CD4-positive, CD25-positive, alpha-beta regulatory T cell (primary cell): Measurements from ENCODE around the gene IFITM2. TPM values are rescaled to one million over a fixed set of nuclear protein-coding genes. Genes with fewer than 3 reads are reported as not detected.
"Not testable (repeated sequence)": the region's sequence is repeated elsewhere in the genome, so short reads cannot be mapped to it uniquely, and the experiment has no call there.

Source experiments
- ATAC-seq, 2 donors: fragments of 150-1000 bp; cut with Tn5 transposase; one replicate each; pipeline ENCODE4 v1.10.0; 2021; ENCODE audit warnings: low read depth in 2 of 2, moderate number of reproducible peaks in 2 of 2, moderate library complexity in 1 of 2
- DNase-seq, 3 donors: peaks; one replicate each; pipeline versions ENCODE4 v3.0.0 to v3.0.0-alpha.2; 2012 to 2022; ENCODE audit warnings: mixed read lengths in 1 of 3
- H3K27ac ChIP-seq: one replicate; pipeline ENCODE4 v1.7.0; 2013; ENCODE audit warnings: mild to moderate bottlenecking, low read length; ENCODE audit not compliant: insufficient read depth, poor library complexity, severe bottlenecking
- H3K27me3 ChIP-seq: one replicate; pipeline ENCODE4 v1.7.0; 2013; ENCODE audit warnings: low read length; ENCODE audit not compliant: control insufficient read depth, insufficient read depth
- H3K36me3 ChIP-seq: one replicate; pipeline ENCODE4 v1.7.0; 2013; ENCODE audit warnings: mild to moderate bottlenecking, low read length, moderate library complexity; ENCODE audit not compliant: control insufficient read depth, insufficient read depth
- H3K4me1 ChIP-seq: 2 replicates; pipeline ENCODE4 v1.7.0; 2013; ENCODE audit warnings: mild to moderate bottlenecking, low read length; ENCODE audit not compliant: insufficient read depth, control insufficient read depth, poor library complexity, severe bottlenecking
- H3K4me3 ChIP-seq: one replicate; pipeline ENCODE4 v1.7.0; 2013; ENCODE audit warnings: low read depth, mild to moderate bottlenecking, low read length, moderate library complexity
- H3K9me3 ChIP-seq, 2 experiments: 1 replicate in 1 of 2; 2 replicates in 1 of 2; pipeline ENCODE4 v1.7.0; 2013; ENCODE audit warnings: low read length in 2 of 2, mild to moderate bottlenecking in 1 of 2, moderate library complexity in 1 of 2; ENCODE audit not compliant: control insufficient read depth in 2 of 2
- H3K27ac Mint-ChIP-seq, 3 donors: one replicate each; pipeline ENCODE4 v1.8.0; 2020 to 2022; ENCODE audit warnings: mild to moderate bottlenecking in 3 of 3, mixed read lengths in 3 of 3, moderate library complexity in 2 of 3
- H3K27me3 Mint-ChIP-seq: one replicate; pipeline ENCODE4 v1.8.0; 2022; ENCODE audit warnings: mild to moderate bottlenecking, mixed read lengths
- H3K36me3 Mint-ChIP-seq: one replicate; pipeline ENCODE4 v1.8.0; 2020; ENCODE audit warnings: mixed read lengths
- H3K4me1 Mint-ChIP-seq, 4 donors: one replicate each; pipeline ENCODE4 v1.8.0; 2020 to 2022; ENCODE audit warnings: mixed read lengths in 4 of 4, mild to moderate bottlenecking in 1 of 4
- H3K4me3 Mint-ChIP-seq, 4 donors: one replicate each; pipeline ENCODE4 v1.8.0; 2020 to 2022; ENCODE audit warnings: mild to moderate bottlenecking in 4 of 4, mixed read lengths in 4 of 4, moderate library complexity in 3 of 4
- H3K9me3 Mint-ChIP-seq, 7 donors: one replicate each; pipeline ENCODE4 v1.8.0; 2020 to 2022; ENCODE audit warnings: mixed read lengths in 7 of 7, mild to moderate bottlenecking in 3 of 7, moderate library complexity in 2 of 7
- polyA plus RNA-seq, 4 donors: library from polyadenylated mRNA; unstranded; fragments of 300-500 nt; fragmentation: Illumina TruSeq; gene quantifications; one replicate each; pipeline ENCODE4 v1.2.3, GENCODE V29; 2021
- total RNA-seq: library from RNA; stranded (reverse); gene quantifications from one replicate; pipeline ENCODE4 v1.2.3, GENCODE V29; 2022

Gene IFITM2
- total and polyA plus RNA-seq, 5 donors from 2014 or later, result 376 to 2,097 (median 1,834) TPM

DNA sequence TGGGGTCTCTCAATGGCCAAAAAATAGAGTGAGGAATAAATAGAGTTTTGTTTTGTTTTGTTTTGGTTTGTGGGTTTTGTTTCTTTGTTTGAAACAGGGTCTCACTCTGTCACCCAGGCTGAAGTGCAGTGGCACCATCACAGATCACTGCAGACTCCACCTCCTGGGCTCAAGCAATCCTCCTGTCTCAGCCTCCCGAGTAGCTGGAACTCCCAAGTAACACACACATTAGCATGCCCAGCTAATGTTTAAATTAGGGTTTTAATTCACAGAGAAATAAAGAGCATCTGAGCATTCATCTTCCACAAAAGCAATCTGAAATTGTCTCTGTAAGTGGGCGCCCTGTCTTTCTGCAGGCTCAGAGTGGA is 22.3 kb downstream of the IFITM2 start:
- H3K27me3 ChIP-seq, result no peaks in the 10 kb centered on the region
- Mint-ChIP-seq H3K36me3 (no peaks in the 10 kb centered on the region), H3K27ac (peak overlapping the region; percentile 77 to 86 (median 85)), H3K4me1 (peaks cover 8 to 66% (median 31%) of the 10 kb centered on the region in 4 donors), H3K27me3 (peaks cover 5% of the 10 kb centered on the region), H3K4me3 (peak overlapping the region in 1 of 4 donors; percentile 13), H3K9me3 (peaks cover 0 to under 1% (median 0%) of the 10 kb centered on the region in 7 donors)
- peaks cover 42% of the 10 kb centered on the region for H3K4me1 ChIP-seq
- no peak overlapping the region for H3K4me3 ChIP-seq
- H3K27ac ChIP-seq, result no peak overlapping the region
- no peak for DNase-seq
- no peaks in the 10 kb centered on the region for H3K36me3 ChIP-seq
- no peak for ATAC-seq
- no peaks in the 10 kb centered on the region for H3K9me3 ChIP-seq

DNA sequence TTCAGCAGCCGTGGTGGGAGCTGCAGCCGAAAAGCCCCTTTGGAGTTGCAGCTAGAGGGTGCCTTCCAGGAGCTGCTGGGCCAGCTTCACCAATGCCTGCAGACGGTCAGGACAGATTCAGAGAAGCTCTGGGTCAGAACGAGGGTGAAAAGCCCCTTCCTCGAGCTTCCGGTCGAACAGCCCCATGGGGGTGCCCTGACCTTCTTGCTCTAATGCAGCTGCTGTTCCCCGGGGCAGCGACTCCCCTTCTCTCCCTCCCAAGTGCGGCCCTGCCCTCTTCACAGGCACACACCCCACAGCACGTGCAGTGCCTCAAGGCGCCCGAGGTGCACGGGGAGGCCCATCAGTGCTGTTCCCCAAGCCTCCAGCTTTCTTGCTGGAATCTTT is 22.7 kb downstream of the IFITM2 start:
- Mint-ChIP-seq H3K27me3 (peaks cover 5% of the 10 kb centered on the region), H3K9me3 (no peaks in the 10 kb centered on the region), H3K4me1 (peaks cover 8 to 64% (median 28%) of the 10 kb centered on the region in 4 donors), H3K36me3 (no peaks in the 10 kb centered on the region), H3K27ac (peak overlapping the region in 1 of 3 donors; percentile 86), H3K4me3 (peak overlapping the region in 2 of 4 donors; percentile 13)
- H3K27ac ChIP-seq, result no peak overlapping the region
- DNase-seq, result no peak
- H3K4me3 ChIP-seq, result no peak overlapping the region
- ATAC-seq, result no peak
- H3K9me3 ChIP-seq, result no peaks in the 10 kb centered on the region
- peaks cover 42% of the 10 kb centered on the region for H3K4me1 ChIP-seq
- no peaks in the 10 kb centered on the region for H3K36me3 ChIP-seq
- no peaks in the 10 kb centered on the region for H3K27me3 ChIP-seq

DNA sequence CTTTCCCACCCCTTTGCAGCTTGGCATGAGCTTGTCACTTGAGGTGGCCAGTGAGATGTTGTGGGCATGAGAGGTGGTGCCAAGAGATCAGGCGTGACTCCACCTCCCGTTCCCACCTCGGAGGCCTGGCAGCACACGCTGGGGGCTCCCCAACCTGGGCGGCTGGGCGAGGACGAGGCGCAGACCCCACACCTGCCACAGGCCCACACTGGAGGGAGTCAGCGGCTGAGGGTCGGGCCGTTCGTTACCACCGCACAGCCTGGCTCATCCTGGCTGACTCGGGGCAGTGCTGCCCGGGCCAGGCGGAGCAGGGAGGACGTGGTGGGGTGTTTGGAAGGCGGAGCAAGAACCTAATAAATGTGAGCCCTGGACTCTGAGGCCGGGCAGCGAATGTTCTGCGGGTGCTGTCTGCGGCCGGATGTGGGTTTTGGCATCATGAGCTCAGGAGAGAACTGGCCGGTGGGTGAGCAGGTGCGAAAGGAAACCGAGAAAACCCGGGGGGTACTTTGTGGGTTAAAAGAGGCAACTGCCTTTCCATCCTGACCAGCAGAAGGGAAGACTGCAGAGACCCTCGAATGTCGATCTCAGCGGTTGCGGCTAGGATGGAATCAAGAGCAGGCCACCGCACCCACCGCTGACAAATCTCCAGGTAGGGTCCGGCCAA is 23.2 kb downstream of the IFITM2 start:
- ATAC-seq (no peak), DNase-seq (peak in 1 of 3 donors; percentile 48)
- no peak overlapping the region for H3K27ac ChIP-seq
- no peaks in the 10 kb centered on the region for H3K36me3 Mint-ChIP-seq
- no peak overlapping the region for H3K4me3 ChIP-seq
- H3K9me3 ChIP-seq, result no peaks in the 10 kb centered on the region
- peak overlapping the region; percentile 54 to 88 (median 66) for H3K27ac Mint-ChIP-seq
- H3K4me3 Mint-ChIP-seq, result peak overlapping the region in 3 of 4 donors; percentile 13 to 68 (median 27)
- no peaks in the 10 kb centered on the region for H3K36me3 ChIP-seq
- H3K27me3 Mint-ChIP-seq, result peaks cover 5% of the 10 kb centered on the region
- H3K27me3 ChIP-seq, result no peaks in the 10 kb centered on the region
- peaks cover 39% of the 10 kb centered on the region for H3K4me1 ChIP-seq
- no peaks in the 10 kb centered on the region for H3K9me3 Mint-ChIP-seq
- H3K4me1 Mint-ChIP-seq, result peaks cover 8 to 64% (median 28%) of the 10 kb centered on the region in 4 donors

DNA sequence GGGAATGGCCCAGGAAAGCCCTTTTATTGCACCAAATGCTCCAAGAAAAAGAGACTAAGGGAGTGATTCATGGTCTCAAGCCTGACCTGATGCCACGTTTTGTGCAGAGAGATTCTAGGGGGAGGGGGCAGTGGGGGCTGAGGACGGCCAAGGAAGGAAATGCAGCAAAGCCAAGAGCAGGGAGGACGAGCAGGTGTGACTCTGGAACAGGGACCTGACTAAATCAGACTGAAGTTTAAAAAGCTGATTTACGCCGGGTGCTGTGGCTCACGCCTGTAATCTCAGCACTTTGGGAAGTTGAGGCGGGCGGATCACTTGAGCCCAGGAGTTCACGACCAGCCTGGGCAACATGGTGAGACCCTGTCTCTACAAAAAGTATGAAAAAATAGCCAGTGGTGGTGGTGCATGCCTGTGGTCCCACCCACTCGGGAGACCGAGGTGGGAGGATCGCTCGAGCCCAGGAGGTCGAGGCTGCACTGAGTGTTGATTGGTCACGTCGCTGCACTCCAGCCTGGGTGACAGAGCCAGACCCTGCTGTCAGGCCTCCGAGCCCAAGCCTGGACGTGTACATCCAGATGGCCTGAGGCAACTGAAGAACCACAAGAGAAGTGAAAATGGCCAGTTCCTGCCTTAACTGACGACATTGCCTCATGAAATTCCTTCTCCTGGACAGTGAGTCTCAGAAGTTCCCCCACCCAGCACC is 23.9 kb downstream of the IFITM2 start:
- no peaks in the 10 kb centered on the region for H3K9me3 ChIP-seq
- peak overlapping the region; percentile 54 to 88 (median 66) for H3K27ac Mint-ChIP-seq
- H3K27ac ChIP-seq, result no peak overlapping the region
- H3K36me3 Mint-ChIP-seq, result no peaks in the 10 kb centered on the region
- peak overlapping the region in 1 of 4 donors; percentile 27 for H3K4me3 Mint-ChIP-seq
- H3K4me1 Mint-ChIP-seq, result peaks cover 8 to 64% (median 27%) of the 10 kb centered on the region in 4 donors
- no peaks in the 10 kb centered on the region for H3K27me3 ChIP-seq
- DNase-seq, result no peak
- peaks cover 9% of the 10 kb centered on the region for H3K27me3 Mint-ChIP-seq
- no peak overlapping the region for H3K4me3 ChIP-seq
- no peak for ATAC-seq
- peaks cover 32% of the 10 kb centered on the region for H3K4me1 ChIP-seq
- no peaks in the 10 kb centered on the region for H3K9me3 Mint-ChIP-seq
- no peaks in the 10 kb centered on the region for H3K36me3 ChIP-seq

DNA sequence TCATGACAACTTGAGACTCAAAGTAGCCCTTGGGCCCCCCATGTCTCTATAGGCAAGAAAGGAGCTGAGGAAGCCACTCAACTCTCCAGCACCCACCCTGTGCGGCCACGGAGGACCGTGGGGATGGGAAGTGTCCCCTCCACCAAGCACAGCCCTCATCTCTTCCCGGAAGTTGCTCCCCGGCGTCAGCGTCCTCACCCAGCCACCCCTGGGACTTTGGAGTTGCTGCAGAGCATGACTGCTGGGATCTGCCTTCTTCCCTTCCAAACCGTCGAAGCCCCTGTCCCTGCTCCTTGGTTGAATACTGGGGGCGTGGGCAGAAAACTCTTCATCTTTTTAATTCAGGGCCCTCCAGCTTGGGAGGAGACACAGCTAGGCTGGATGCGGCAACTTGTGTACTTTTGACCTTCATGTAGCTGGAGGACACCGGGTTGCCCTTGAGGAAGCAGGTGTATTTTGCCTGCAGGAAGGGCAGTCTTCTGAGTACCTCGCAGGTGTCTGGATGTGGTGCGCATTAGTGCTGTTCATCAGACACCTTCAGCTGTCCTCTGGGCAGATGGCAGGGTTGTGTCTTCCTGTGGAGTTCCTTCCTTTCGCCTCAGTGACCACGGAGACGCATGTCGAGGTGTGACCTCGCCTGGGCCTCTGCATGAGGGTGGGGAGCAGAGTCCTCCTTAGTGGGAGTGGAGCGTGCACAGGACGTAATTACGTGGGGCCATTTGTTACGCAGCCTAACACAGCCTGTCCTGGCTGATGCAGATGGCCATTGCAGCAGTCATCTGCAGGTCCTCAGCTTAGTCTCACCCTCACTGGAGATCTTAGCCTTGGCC is 25.2 kb downstream of the IFITM2 start:
- Mint-ChIP-seq H3K4me3 (peak overlapping the region in 2 of 4 donors; percentile 33 to 58), H3K27ac (no peak overlapping the region), H3K36me3 (no peaks in the 10 kb centered on the region), H3K9me3 (no peaks in the 10 kb centered on the region), H3K27me3 (peaks cover 10% of the 10 kb centered on the region), H3K4me1 (peaks cover 8 to 56% (median 24%) of the 10 kb centered on the region in 4 donors)
- no peaks in the 10 kb centered on the region for H3K36me3 ChIP-seq
- H3K27me3 ChIP-seq, result no peaks in the 10 kb centered on the region
- H3K27ac ChIP-seq, result no peak overlapping the region
- no peak for DNase-seq
- no peak overlapping the region for H3K4me3 ChIP-seq
- H3K4me1 ChIP-seq, result peaks cover 20% of the 10 kb centered on the region
- H3K9me3 ChIP-seq, result no peaks in the 10 kb centered on the region
- no peak for ATAC-seq

DNA sequence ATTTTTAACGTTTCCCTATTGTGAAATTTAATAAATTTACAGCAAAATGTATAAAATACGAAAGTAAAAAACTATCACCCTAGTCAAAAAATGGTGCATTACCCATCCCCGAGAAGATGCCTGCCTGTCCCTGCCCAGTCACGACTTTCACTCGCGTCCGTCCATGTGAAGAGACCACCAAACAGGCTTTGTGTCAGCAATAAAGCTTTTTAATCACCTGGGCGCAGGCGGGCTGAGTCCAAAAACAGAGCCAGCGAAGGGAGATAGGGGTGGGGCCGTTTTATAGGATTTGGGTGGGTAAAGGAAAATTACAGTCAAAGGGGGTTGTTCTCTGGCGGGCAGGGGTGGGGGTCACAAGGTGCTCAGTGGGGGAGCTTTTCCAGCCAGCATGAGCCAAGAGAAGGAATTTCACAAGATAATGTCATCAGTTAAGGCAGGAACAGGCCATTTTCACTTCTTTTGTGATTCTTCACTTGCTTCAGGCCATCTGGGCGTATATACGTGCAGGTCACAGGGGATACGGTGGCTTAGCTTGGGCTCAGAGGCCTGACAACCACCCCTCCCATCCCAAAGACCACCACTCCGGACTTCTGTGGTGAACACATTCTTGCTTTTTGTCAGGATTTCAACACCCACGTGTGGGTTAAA is 26.1 kb downstream of the IFITM2 start:
- H3K27ac Mint-ChIP-seq, H3K27me3 Mint-ChIP-seq, H3K9me3 Mint-ChIP-seq, H3K4me3 Mint-ChIP-seq, H3K36me3 Mint-ChIP-seq, H3K9me3 ChIP-seq, ATAC-seq, H3K36me3 ChIP-seq, DNase-seq, H3K4me3 ChIP-seq, H3K27ac ChIP-seq, H3K27me3 ChIP-seq: not testable (repeated sequence)
- peaks cover 8 to 51% (median 22%) of the 10 kb centered on the region in 4 donors for H3K4me1 Mint-ChIP-seq
- H3K4me1 ChIP-seq, result peaks cover 20% of the 10 kb centered on the region

DNA sequence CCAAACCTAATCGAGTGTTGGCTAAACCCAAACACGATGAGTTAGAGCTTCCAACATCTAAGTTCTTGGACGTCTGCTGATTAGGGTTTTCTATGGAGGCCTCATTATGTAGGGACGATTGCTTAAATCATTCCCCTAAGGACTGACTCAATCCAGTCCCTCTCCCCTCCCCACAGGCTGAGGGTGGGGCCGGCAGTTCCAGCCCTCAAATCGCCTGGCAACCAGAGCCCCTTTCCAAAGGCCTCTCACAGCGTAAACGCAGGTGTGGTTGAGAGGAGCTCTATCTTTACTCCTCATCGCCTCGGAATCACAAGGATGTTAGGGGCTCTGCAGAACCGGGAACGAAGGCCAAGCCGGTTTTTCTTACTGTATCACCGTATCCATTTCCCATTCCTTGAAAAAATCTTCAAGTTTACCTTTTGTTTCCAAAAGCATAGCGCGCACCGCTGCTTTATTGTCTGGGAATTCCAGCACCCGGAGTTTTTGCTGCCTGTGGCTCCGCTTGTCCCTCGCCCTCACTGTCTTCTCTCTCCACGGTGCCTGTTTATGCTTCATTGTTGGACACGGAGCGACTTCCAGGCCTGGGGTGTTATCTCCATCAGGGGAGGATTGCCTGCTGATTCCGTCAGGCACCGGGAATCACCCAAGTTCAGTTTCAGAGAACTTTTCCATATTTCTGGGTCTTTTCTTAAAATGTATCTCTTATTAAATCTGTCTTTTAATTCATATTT is 26.8 kb downstream of the IFITM2 start:
- H3K27ac Mint-ChIP-seq, result peak overlapping the region in 1 of 3 donors; percentile 20
- no peaks in the 10 kb centered on the region for H3K9me3 Mint-ChIP-seq
- peaks cover 3 to 45% (median 21%) of the 10 kb centered on the region in 4 donors for H3K4me1 Mint-ChIP-seq
- no peak overlapping the region for H3K4me3 Mint-ChIP-seq
- no peak overlapping the region for H3K4me3 ChIP-seq
- no peak for ATAC-seq
- no peaks in the 10 kb centered on the region for H3K36me3 ChIP-seq
- H3K9me3 ChIP-seq, result no peaks in the 10 kb centered on the region
- no peak overlapping the region for H3K27ac ChIP-seq
- H3K4me1 ChIP-seq, result peaks cover 18% of the 10 kb centered on the region
- H3K36me3 Mint-ChIP-seq, result no peaks in the 10 kb centered on the region
- H3K27me3 ChIP-seq, result no peaks in the 10 kb centered on the region
- DNase-seq, result no peak
- H3K27me3 Mint-ChIP-seq, result peaks cover 10% of the 10 kb centered on the region
